Ovary (tissue), 9 donors: Measurements from ENCODE around the gene ACAD9. TPM values are rescaled to one million over a fixed set of nuclear protein-coding genes. Genes with fewer than 3 reads are reported as not detected.

ENCODE experiments used
- DNase-seq, 5 donors: peaks; one replicate each; pipeline ENCODE4 v3.0.0-alpha.2; 2019 to 2020
- H3K27ac ChIP-seq, 2 donors: fragments of 200-600 bp; one replicate each; pipeline versions ENCODE4 v1.5.1 to v1.8.0; 2019 to 2022
- H3K27me3 ChIP-seq: fragments of 200-600 bp; one replicate; pipeline ENCODE4 v1.8.0; 2022
- H3K36me3 ChIP-seq: fragments of 200-600 bp; sonication (generic); one replicate; pipeline ENCODE4 v1.5.1; 2019
- H3K4me1 ChIP-seq: one replicate; pipeline ENCODE4 v1.8.1; 2013; ENCODE audit warnings: mild to moderate bottlenecking, moderate library complexity; ENCODE audit not compliant: insufficient read depth
- H3K4me3 ChIP-seq: fragments of 200-600 bp; sonication (generic); one replicate; pipeline ENCODE4 v1.5.1; 2017
- H3K9me3 ChIP-seq, 2 donors: fragments of 200-600 bp in 1 of 2; sonication (generic) in 1 of 2; one replicate each; pipeline versions ENCODE4 v1.5.1 to v1.8.1; 2013 to 2019; ENCODE audit warnings: mild to moderate bottlenecking in 1 of 2, moderate library complexity in 1 of 2
- EP300 ChIP-seq: sonication (generic); formaldehyde crosslinking; IDR thresholded peaks from one replicate; pipeline ENCODE4 v1.6.1; 2017; ENCODE audit warnings: antibody characterized with exemption
- POLR2A ChIP-seq: fragments of 450-650 bp; IDR thresholded peaks from one replicate; pipeline ENCODE4 v1.6.1; 2017; ENCODE audit warnings: antibody characterized with exemption, mild to moderate bottlenecking, moderate library complexity
- WGBS, 3 donors: extraction: QIAGEN DNeasy Blood & Tissue Kit in 1 of 3; methylation state at CpG; one replicate each; pipeline versions ENCODE4 v1.1.5 to v1.1.7; 2013 to 2017; 5-methylcytosine and 5-hydroxymethylcytosine counted together
- intact Hi-C, 4 donors: fragments of 100-400 bp; cut with DNase I; formaldehyde crosslinking; loops; one replicate each; pipeline versions ENCODE4 v1.11.0 to v1.15.1; 2022 to 2023
- polyA plus RNA-seq, 2 donors: library from polyadenylated mRNA; stranded (reverse); fragments of 200-250 nt in 1 of 2; fragments of 350-450 nt in 1 of 2; fragmentation: Illumina TruSeq in 1 of 2; extraction: RNeasy Lipid Tissue Mini Kit (QIAGEN cat#74804) in 1 of 2; gene quantifications; one replicate each; pipeline ENCODE4 v1.2.3, GENCODE V29; 2013 to 2014
- total RNA-seq, 7 donors: library from RNA; depleted of rRNA in 2 of 7; stranded (reverse); fragments of >200 nt in 2 of 7; fragmentation: NEBNext Ultra II Directional in 3 of 7; extraction: Animal tissue kit (Norgen Biotek cat#: 25700) in 3 of 7; gene quantifications; one replicate each; pipeline versions ENCODE4 v1.1.0 to v1.2.4, GENCODE V29; 2016 to 2023
- TF ChIP-seq, protein P1 (sequence below), 3 donors: fragments of 450-650 bp in 2 of 3; fragments of 200-600 bp in 1 of 3; IDR thresholded peaks; one replicate each; pipeline versions ENCODE4 v1.5.1 to v1.8.0; 2016 to 2022; ENCODE audit warnings: antibody characterized with exemption in 3 of 3, mild to moderate bottlenecking in 1 of 3
- donor health status: DM: no; HTN: no; CAD: no; lungs with moderate emphysema.
- donor health status: DM: no; HTN: no; CAD: no.
- donor health status: Bipolar disorder and iron deficiency.
- donor health status: DM: yes; HTN: yes; CAD: no.
- donor health status: DM: no; HTN: no; CAD: no.
- donor health status: DM: yes; HTN: yes; CAD: no.

Gene ACAD9
- total and polyA plus RNA-seq, 9 donors, result 21.8 to 51.7 (median 36.5) TPM

GRCh38 chr3:128858167-128858566 is 21.3 kb upstream of the ACAD9 start:
- Histone ChIP-seq H3K4me3 (no peak overlapping the region), H3K27ac (no peak overlapping the region), H3K36me3 (no peaks in the 10 kb centered on the region), H3K9me3 (peaks cover 3 to 12% of the 10 kb centered on the region in 2 donors), H3K27me3 (no peaks in the 10 kb centered on the region), H3K4me1 (no peaks in the 10 kb centered on the region)
- TF ChIP-seq EP300, result no peak
- TF ChIP-seq POLR2A, result no peak
- TF ChIP-seq, protein P1, sequence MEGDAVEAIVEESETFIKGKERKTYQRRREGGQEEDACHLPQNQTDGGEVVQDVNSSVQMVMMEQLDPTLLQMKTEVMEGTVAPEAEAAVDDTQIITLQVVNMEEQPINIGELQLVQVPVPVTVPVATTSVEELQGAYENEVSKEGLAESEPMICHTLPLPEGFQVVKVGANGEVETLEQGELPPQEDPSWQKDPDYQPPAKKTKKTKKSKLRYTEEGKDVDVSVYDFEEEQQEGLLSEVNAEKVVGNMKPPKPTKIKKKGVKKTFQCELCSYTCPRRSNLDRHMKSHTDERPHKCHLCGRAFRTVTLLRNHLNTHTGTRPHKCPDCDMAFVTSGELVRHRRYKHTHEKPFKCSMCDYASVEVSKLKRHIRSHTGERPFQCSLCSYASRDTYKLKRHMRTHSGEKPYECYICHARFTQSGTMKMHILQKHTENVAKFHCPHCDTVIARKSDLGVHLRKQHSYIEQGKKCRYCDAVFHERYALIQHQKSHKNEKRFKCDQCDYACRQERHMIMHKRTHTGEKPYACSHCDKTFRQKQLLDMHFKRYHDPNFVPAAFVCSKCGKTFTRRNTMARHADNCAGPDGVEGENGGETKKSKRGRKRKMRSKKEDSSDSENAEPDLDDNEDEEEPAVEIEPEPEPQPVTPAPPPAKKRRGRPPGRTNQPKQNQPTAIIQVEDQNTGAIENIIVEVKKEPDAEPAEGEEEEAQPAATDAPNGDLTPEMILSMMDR (IDR thresholded peaks at IDR 0.05), result no peak
- WGBS, 3 donors, result 82 to 93% (median 86%) methylated on average over 3 of the region's 3 CpGs
- intact Hi-C loops, result no loop called here
- no peak for DNase-seq

DNA sequence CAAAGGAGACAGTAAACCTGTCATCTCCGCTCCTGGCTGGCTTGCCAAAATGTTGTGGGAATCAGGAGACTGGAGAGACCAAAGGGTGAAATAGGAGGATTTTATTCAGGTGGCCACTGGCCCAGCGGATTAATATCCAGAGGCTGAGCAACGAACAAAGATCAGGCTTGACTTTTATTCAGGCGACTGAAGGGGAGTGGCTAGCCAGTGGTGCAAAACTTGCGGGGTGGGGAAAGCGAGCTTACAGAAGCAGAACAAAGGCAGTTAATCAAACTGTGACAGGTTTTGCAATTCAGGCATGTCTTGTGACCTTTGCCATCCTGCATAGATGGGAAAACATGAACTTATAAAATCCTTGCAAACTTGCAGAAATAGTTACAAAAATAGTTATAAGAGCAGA is 19.8 kb upstream of the ACAD9 start:
- Histone ChIP-seq H3K36me3 (no peaks in the 10 kb centered on the region), H3K27me3 (no peaks in the 10 kb centered on the region), H3K4me1 (no peaks in the 10 kb centered on the region), H3K4me3 (no peak overlapping the region), H3K27ac (no peak overlapping the region), H3K9me3 (peaks cover 0 to 12% of the 10 kb centered on the region in 2 donors)
- TF ChIP-seq EP300 (no peak), POLR2A (no peak)
- TF ChIP-seq, protein P1 (IDR thresholded peaks at IDR 0.05), result no peak
- intact Hi-C loops, result no loop called here
- WGBS, 3 donors, result 89 to 90% (median 90%) methylated on average over 6 of the region's 6 CpGs
- no peak for DNase-seq

DNA sequence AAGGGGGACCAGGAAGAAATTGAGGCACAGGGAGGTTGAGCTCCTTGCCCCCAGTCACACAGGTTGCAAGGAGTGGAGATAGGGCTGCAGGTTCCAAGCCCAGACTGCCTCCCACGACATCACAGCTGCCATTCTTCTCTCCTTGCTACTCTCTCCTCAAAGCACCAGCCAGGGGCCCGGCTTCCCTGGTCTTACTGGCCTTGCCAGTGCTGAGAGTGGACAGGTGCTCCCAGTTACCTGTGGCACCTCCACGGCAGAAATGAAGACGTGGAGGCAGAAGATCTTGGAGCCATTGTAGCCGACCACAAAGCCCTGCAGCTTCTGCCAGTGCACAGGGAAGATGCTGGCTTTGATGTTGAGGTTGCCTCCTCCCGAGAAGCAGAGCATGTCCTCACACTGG is 17.9 kb upstream of the ACAD9 start:
- DNase-seq, result no peak
- WGBS, 3 donors, result 75 to 94% (median 90%) methylated on average over 6 of the region's 6 CpGs
- intact Hi-C loops, result no loop called here
- Histone ChIP-seq H3K9me3 (peaks cover 0 to 12% of the 10 kb centered on the region in 2 donors), H3K27me3 (no peaks in the 10 kb centered on the region), H3K4me3 (no peak overlapping the region), H3K4me1 (no peaks in the 10 kb centered on the region), H3K36me3 (no peaks in the 10 kb centered on the region), H3K27ac (no peak overlapping the region)
- TF ChIP-seq POLR2A (no peak), EP300 (no peak)
- TF ChIP-seq, protein P1 (IDR thresholded peaks at IDR 0.05), result no peak

DNA sequence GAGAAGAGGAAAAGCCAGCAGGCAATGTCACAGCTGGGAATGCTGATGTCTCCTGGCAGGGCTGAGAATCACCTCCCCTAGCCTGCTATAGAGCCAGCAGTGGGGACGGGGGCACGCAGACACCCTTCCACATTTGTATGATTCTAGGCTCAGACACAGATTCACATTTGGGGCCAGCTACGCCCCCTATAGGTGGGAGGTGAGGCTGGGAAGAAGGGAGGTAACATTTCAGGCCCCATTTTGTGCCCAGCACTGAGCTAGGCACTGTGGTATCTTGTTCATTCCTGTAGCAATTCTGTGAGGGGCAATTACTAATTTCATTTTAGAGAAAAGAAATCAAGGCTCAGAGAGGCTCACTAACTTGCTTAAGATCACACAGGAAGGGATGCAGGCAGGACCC is 15.9 kb upstream of the ACAD9 start:
- 55 to 57% (median 56%) methylated on average over 3 of the region's 3 CpGs for WGBS, 3 donors
- no peak for TF ChIP-seq EP300
- no peak for TF ChIP-seq POLR2A
- TF ChIP-seq, protein P1 (IDR thresholded peaks at IDR 0.05), result no peak

More for the DNA sequence above, 15.9 kb upstream of the ACAD9 start:
- Histone ChIP-seq H3K36me3 (no peaks in the 10 kb centered on the region), H3K4me3 (no peak overlapping the region), H3K4me1 (no peaks in the 10 kb centered on the region), H3K27ac (no peak overlapping the region), H3K9me3 (peaks cover 0 to 12% of the 10 kb centered on the region in 2 donors), H3K27me3 (no peaks in the 10 kb centered on the region)
- no peak for DNase-seq
- intact Hi-C loops, result no loop called here
